Stimulated activated CD8-positive, alpha-beta memory T cell treated with anti-CD3 and anti-CD28 coated beads, Interleukin-4, amount 100 ng/mL, for 1 hour (primary cell): ENCODE data around the gene DUSP14.

Experiments
- DNase-seq, 2 donors: peaks; one replicate each; pipeline ENCODE4 v3.0.0-alpha.2; 2020; ENCODE audit warnings: low read depth in 2 of 2, low spot score in 1 of 2

The DUSP14 gene

GRCh38 chr17:37555386-37555785 lies 65.7 kb downstream of the DUSP14 start:
- no peak for DNase-seq

- no peak for DNase-seq
Observed at GRCh38 chr17:37557482-37557881, 67.8 kb downstream of the DUSP14 start.

DNA sequence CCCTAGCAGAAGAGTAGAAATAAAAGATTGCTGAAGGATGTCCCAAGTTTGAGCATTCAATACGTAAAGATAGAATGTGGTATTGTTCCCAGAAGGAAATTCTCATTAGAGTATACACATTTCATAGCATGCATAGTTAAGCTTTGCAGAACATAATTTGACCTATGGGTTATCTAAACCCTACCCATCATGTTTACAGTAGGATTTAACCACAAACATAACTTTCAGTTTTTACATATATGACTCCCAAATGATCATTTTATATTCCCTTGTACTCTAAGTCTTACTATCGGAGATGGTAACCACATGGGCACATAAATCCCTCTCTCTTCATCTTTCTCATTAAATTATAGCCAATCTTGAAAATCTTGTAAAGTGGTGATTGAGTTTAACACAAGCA lies 68.6 kb downstream of the DUSP14 start:
- DNase-seq = no peak

GRCh38 chr17:37562016-37562745 lies 72.5 kb downstream of the DUSP14 start:
- no peak for DNase-seq
